ENCODE data around the gene KSR1.

Gene KSR1

DNA sequence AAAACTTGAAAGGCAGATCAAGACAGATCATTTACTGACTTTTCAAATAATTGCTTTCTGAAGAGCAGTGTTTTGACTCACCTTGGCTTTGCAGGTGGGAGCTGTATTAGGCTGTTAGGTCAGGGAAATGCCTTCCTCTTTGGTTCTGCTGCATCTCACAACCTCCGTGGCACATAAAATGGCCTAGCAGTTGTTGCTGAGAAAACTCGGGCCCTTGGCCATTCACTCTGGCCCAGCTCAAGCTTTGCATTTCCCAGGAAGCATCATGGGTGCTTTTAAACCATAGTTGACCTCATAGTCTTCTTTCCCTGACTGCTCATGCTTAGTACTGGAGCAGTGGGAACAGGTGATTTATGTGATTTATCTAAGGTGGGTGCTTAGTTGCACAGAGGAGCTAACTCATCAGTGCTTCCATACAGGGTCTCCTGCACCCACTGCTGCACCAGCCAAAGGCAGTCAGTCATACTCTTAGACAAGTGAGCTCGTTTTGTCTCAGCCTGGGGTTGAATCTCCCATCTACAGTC is 83.6 kb downstream of the KSR1 start:
- Mint-ChIP-seq H3K36me3 (ENCODE audit: low read depth) (peaks cover 7% of the 10 kb centered on the region), H3K4me3 (no peak overlapping the region), H3K4me1 (ENCODE audit: low read depth) (peaks cover 79% of the 10 kb centered on the region), H3K9me3 (no peaks in the 10 kb centered on the region), H3K27ac (no peak overlapping the region), H3K27me3 (ENCODE audit: low read depth) (no peaks in the 10 kb centered on the region)

DNA sequence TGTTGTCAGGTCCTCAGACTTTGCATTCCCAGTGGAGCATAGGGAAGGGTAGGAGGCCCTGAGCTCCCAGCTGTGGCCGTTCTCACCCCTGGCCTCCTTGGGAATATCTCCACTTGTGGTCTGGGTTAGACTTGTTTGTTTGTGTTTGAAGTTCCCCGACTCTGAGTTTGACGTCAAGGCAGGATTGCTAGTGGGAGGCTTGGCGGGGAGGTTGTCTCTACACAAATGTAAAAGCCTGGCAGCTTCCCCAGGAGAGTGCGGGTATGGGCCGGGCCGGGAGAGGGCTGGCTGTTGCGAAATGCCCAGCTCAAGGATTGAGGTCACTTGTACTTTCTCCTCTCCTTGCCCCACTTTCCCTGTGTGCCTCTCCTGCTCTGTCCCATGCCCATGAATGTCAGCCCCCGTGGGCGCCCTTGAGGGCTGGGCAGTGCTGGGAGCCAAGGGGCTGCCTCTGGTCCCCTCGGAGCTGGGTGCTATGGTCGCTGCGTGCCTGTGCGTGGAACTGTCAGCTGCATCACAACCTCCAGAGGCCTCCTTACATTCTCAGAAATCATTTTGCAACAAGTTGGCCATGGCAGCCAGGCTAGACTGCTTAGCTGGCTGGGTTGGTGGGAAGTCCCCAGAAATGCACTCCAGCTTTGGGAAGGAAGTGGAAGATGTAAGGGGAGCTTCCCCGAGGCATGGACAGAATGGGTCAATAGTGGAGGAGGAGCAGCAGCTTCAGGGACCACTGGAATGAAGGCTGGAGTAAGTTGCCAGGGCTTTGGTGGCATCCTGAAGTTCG is 84.3 kb downstream of the KSR1 start:
- Mint-ChIP-seq H3K27ac (peak overlapping the region; percentile 64), H3K4me1 (ENCODE audit: low read depth) (peaks cover 81% of the 10 kb centered on the region), H3K27me3 (ENCODE audit: low read depth) (no peaks in the 10 kb centered on the region), H3K36me3 (ENCODE audit: low read depth) (peaks cover 7% of the 10 kb centered on the region), H3K4me3 (peak overlapping the region; percentile 61), H3K9me3 (no peaks in the 10 kb centered on the region)

DNA sequence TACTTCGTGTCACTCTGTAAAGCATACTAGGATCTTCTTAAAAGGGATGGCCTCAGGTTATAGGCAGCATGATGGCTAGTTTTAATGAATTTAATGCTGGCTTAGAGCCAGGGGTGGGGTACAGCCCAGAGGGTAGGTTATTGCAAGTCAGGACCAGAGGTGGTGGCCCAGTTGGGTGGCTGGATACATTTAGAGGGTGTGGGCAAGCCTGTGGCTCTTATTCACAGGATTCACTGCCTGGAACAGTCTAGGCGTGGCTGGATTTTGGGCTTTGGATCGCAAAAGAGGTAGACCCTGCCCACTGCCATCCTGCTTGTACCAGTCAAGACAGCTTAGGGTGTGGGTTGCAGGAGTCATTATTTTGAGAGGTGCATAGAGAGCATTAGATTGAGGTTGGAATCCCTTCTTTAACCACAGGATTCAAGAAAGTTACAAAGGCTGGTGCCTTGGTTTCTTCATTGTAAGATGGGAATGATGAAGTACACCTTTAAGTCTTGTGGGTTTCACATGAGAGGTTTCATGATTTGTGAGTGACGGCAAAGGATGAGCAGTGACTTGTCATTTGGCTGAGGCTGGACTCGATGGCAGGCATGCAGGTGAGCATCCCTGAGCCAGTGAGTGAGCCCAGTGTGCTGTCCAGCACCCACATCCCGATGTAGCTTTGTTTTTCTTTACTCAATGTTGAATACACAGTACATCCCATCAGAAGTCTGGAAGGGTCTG is 85.2 kb downstream of the KSR1 start:
- H3K27me3 Mint-ChIP-seq (ENCODE audit: low read depth): no peaks in the 10 kb centered on the region
- H3K4me3 Mint-ChIP-seq: peak overlapping the region; percentile 61
- H3K4me1 Mint-ChIP-seq (ENCODE audit: low read depth): peaks cover 84% of the 10 kb centered on the region
- peaks cover 7% of the 10 kb centered on the region for H3K36me3 Mint-ChIP-seq (ENCODE audit: low read depth)
- H3K9me3 Mint-ChIP-seq: no peaks in the 10 kb centered on the region
- H3K27ac Mint-ChIP-seq: peak overlapping the region; percentile 57

DNA sequence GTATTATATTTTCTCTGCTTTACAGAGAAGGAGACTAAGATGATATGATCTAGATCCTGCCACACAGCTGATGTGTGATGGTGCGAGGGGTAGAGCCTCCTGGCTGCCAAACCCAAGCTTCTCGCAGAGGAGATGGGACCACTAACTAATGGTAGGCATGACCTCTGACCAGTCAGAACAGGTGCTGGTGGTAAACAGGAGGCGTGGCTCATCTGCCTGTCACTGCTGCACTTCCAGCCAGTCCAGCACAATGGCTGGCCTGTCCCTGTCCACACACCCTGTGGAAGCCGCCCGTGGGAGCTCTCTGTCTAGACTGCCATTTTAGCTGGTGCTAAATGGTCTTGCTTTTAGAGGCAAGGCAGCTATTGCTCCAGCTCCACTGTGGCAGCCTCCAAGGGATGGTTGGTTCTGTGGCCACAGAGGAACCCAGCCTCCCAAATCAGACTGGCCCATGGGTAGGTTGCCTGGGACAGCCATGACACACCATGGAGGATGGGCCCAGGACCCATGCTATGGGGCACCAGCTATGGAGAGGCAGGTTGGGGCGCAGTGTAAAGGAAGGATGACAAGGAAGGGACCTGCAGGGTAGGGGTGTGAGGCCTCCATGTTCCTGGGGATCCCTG is 86.7 kb downstream of the KSR1 start:
- H3K9me3 Mint-ChIP-seq: no peaks in the 10 kb centered on the region
- H3K4me1 Mint-ChIP-seq (ENCODE audit: low read depth): peaks cover 84% of the 10 kb centered on the region
- H3K4me3 Mint-ChIP-seq: no peak overlapping the region

DNA sequence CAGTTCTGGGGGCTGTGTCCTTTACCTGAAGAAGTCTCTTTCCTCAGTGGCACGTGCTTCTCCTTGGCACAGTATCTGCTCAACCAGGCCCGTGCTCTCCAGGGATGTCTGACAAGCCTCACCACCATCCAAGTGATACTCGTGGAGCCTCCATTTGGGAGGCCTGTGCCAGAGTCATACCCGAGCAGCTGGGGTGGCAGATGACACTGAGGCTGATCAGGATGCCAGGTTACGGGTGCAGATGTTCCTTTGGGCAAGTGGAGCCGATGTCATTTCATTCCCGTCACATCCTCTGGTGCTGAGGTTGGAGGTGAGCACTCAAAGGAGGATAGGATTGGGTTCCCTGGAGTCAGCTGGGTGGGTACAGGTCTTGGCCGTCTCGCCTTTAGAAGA is 87.2 kb downstream of the KSR1 start:
- H3K27ac Mint-ChIP-seq: peak overlapping the region; percentile 94
- H3K4me3 Mint-ChIP-seq: no peak overlapping the region
- peaks cover 83% of the 10 kb centered on the region for H3K4me1 Mint-ChIP-seq (ENCODE audit: low read depth)
- H3K9me3 Mint-ChIP-seq: no peaks in the 10 kb centered on the region
- H3K36me3 Mint-ChIP-seq (ENCODE audit: low read depth): peaks cover 7% of the 10 kb centered on the region
- H3K27me3 Mint-ChIP-seq (ENCODE audit: low read depth): no peaks in the 10 kb centered on the region

More for the DNA sequence above, 86.7 kb downstream of the KSR1 start:
- peaks cover 7% of the 10 kb centered on the region for H3K36me3 Mint-ChIP-seq (ENCODE audit: low read depth)
- no peaks in the 10 kb centered on the region for H3K27me3 Mint-ChIP-seq (ENCODE audit: low read depth)
- peak overlapping the region; percentile 57 for H3K27ac Mint-ChIP-seq

DNA sequence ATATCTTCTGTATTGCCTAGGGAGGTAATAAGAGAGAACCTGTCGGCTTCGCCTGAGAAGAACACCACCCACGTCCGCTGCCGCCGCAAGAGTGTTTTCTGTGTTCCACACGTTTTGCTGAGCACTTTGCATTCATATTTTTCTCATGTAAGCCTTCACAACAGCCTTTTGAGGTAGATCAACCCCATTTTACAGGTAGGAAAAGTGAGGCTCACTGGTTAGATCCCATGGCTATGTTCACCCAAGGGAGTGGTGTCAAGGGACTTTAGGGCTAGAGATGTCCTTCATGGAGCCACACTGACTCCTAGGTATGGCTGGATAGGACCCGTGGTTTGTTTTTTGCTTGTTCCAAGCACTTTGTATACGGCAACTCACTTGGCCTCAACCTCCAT is 87.7 kb downstream of the KSR1 start:
- Mint-ChIP-seq H3K4me1 (ENCODE audit: low read depth) (peaks cover 79% of the 10 kb centered on the region), H3K4me3 (peak overlapping the region; percentile 72), H3K36me3 (ENCODE audit: low read depth) (peaks cover 7% of the 10 kb centered on the region), H3K27ac (peak overlapping the region; percentile 94), H3K27me3 (ENCODE audit: low read depth) (no peaks in the 10 kb centered on the region), H3K9me3 (no peaks in the 10 kb centered on the region)

DNA sequence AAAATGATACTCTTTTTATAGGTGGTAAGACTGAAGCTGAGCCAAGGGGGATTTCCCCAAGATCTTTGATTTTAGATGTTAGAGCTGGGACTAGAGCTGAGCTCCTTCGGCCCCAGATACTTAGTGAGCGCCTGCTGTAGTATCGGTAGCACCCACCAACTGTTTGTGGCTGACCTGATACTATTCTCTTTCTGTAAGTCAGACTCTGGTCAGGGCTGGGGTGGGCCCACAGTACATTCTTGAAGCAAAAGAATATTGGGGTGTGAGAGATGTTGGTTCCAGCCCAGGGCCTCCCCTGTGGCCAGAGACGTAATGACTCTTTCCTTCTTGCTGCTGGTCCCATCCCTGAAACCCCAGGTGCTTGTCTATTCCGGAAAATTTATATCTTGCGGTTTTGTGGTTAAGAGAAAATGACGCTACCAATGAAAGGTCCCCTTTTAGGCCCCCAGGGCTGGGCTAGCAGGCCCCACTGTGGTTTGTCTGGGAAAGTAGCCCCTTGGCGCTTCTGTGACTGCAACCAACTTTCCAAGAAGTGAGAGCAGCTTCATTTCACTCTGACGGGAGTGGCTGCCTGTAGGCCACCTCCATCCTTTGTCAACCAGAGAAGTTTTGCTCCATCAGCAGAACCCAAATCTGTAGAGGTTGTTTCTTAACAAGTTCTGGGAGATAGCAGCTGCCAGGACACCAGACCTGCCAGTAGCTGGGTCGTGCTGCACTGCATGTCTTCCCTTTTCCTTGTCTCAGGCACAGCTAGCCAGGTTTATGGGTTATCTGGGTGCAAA is 88.3 kb downstream of the KSR1 start:
- no peaks in the 10 kb centered on the region for H3K9me3 Mint-ChIP-seq
- H3K4me1 Mint-ChIP-seq (ENCODE audit: low read depth): peaks cover 75% of the 10 kb centered on the region
- peaks cover 7% of the 10 kb centered on the region for H3K36me3 Mint-ChIP-seq (ENCODE audit: low read depth)

DNA sequence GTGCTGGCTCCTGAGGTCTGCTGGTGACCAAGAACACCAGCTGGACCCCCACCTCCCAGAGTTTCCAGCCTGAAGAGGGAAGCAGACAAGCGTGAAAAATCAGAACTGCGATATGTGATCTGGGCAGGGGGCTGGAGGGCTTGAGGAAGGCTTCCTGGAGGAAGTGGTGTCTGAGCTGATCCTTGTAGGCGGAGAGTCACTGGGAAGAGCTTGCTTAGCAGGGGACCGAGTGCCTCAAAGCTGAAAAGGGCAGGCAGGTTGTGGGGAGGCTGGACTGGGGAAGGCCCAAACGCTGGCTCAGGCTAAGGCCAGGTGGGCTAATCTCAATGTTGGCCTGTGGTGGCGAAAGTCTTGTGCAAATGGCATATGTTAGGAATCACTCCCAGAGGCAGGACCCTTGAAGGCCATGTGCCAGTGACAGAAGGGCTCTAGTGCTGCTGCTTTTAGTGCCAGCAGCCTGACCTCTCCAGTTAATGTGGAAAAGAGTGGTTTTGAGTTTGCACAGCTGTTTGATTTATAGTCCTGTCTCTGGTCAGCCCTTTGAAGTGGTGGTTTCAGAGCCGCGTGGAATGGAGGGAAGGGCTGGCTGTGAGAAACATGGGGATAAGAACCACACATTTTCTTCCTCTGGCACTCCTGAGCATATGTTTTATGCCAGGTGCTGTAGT is 89.4 kb downstream of the KSR1 start:
- Mint-ChIP-seq H3K4me3 (peak overlapping the region; percentile 72), H3K36me3 (ENCODE audit: low read depth) (peaks cover 12% of the 10 kb centered on the region), H3K27me3 (ENCODE audit: low read depth) (no peaks in the 10 kb centered on the region), H3K9me3 (no peaks in the 10 kb centered on the region), H3K27ac (peak overlapping the region; percentile 94), H3K4me1 (ENCODE audit: low read depth) (peaks cover 67% of the 10 kb centered on the region)

More for the DNA sequence above, 88.3 kb downstream of the KSR1 start:
- H3K4me3 Mint-ChIP-seq: peak overlapping the region; percentile 72
- H3K27me3 Mint-ChIP-seq (ENCODE audit: low read depth): no peaks in the 10 kb centered on the region
- H3K27ac Mint-ChIP-seq: peak overlapping the region; percentile 94

DNA sequence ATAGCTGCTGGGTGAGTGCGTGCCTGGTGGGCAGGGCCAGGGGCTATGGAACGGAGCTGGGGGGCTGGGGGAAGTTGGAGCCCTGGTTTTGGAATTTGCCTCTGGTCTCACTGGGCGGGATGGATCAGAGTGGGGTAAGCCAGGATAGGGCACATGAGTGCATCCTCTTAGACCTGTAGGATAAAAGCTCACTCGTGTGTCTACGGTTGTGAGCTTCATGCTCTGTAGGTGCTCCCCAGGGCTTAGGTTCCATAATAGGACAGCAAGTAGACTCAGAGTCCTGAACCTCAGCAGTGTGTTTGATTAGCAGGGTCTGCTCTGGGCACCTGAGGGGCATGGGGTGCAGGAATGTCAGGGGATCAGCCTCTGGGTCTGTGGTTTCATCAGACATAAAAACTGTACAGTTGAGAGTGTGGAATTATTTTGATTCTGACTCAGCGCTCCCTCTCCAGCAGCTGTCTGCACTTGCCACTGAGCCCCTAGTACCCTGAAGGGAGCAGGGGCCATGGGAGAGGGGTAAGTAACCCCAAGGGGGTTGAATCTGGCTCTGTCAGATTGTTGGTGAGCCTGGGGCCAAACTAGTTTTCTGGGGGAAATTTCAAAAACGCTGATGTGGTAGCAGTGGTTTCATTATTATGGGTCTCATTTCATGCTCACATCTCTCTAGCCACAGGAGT is 90.5 kb downstream of the KSR1 start:
- Mint-ChIP-seq H3K4me3 (peak overlapping the region; percentile 72), H3K9me3 (no peaks in the 10 kb centered on the region), H3K36me3 (ENCODE audit: low read depth) (peaks cover 19% of the 10 kb centered on the region), H3K27me3 (ENCODE audit: low read depth) (no peaks in the 10 kb centered on the region), H3K4me1 (ENCODE audit: low read depth) (peaks cover 65% of the 10 kb centered on the region), H3K27ac (peak overlapping the region; percentile 94)

DNA sequence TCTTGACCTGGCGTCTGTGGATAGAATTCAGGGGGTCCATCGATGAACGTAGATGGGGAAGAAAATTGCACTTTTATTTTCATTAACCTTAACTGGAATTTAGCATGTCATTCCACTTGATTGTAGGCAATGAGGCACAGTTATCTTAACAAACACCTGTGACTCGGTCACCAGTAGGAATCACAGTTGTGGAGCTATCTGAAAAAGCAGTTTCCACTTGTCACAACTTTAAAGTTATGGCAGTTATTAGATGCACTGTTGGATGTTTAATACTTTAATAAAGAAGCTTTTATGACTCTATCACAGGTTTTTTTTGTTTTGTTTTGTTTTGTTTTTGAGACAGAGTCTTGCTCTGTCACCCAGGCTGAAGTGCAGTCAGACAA is 91.0 kb downstream of the KSR1 start:
- Mint-ChIP-seq H3K9me3 (no peaks in the 10 kb centered on the region), H3K36me3 (ENCODE audit: low read depth) (peaks cover 23% of the 10 kb centered on the region), H3K4me1 (ENCODE audit: low read depth) (peaks cover 64% of the 10 kb centered on the region), H3K27ac (peak overlapping the region; percentile 94), H3K4me3 (peak overlapping the region; percentile 29), H3K27me3 (ENCODE audit: low read depth) (no peaks in the 10 kb centered on the region)

DNA sequence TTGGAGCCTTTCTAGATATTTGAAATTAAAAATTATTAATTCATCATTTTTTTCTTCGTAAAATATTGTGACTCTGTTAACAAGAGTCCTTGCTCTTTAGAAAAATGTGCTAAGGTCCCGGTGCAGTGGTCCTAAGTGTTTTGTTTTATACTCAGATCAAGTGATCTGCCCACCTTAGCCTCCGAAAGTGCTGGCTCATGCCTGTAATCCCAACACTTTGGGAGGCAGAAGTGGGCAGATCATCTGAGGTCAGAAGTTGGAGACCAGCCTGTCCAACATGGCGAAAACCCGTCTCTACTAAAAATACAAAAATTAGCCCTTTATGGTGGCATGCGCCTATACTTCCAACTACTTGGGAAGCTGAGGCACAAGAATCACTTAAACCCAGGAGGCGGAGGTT is 92.1 kb downstream of the KSR1 start:
- Mint-ChIP-seq H3K36me3 (ENCODE audit: low read depth) (peaks cover 28% of the 10 kb centered on the region), H3K27ac (no peak overlapping the region), H3K4me3 (no peak overlapping the region), H3K9me3 (no peaks in the 10 kb centered on the region), H3K27me3 (ENCODE audit: low read depth) (no peaks in the 10 kb centered on the region), H3K4me1 (ENCODE audit: low read depth) (peaks cover 58% of the 10 kb centered on the region)

DNA sequence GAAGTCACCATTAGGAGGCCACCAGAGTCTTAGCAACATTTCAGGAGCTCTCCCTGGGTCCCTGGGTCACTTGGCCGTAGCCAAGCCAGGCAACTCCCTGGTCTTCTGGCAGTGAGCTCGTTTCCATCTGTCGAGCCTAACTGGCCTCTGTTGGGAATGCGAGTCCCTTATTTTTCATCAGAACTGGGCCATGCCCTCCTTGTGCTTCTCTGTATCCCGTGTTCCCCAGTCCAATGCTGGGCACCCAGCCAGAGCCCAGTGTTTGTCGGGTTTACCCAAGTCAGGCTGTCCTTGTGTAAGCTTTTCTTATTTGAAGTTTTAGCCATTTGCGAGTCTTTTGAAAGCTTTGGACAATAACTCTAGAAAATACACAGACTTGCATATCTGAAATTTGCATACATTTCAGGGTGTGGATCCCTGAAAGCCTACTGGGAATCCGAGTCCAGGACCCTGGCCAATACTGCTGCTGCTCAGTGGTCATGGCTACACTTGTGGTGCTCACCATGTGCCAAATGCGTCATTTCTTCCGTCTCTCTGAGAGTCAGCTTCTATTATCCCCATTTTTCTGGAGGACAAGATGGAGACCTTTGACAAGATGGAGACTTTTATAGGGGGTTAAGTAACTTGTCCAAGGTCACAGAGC is 93.1 kb downstream of the KSR1 start:
- H3K9me3 Mint-ChIP-seq: no peaks in the 10 kb centered on the region
- H3K27me3 Mint-ChIP-seq (ENCODE audit: low read depth): no peaks in the 10 kb centered on the region
- no peak overlapping the region for H3K27ac Mint-ChIP-seq
- peaks cover 54% of the 10 kb centered on the region for H3K4me1 Mint-ChIP-seq (ENCODE audit: low read depth)
- H3K36me3 Mint-ChIP-seq (ENCODE audit: low read depth): peaks cover 25% of the 10 kb centered on the region
- no peak overlapping the region for H3K4me3 Mint-ChIP-seq

Data from T-helper 1 cell treated with Interleukin-12 subunit alpha and Interleukin-12 subunit beta and Interleukin-4 antibody, amounts not matched to agents 30 μg/mL and 1 μg/mL, for 36 hours (primary cell).